ENCODE measurements around the gene CALR3.
"Not testable (repeated sequence)": the region's sequence is repeated elsewhere in the genome, so short reads cannot be mapped to it uniquely, and the experiment has no call there.

Gene CALR3

GRCh38 chr19:16514383-16515019, 18.5 kb upstream of the CALR3 start:
- Histone ChIP-seq H3K27ac (ENCODE audit: low read depth, low read length) (no peak overlapping the region), H4K20me1 (ENCODE audit: low read depth, low read length) (no peaks in the 10 kb centered on the region), H3F3A (ENCODE audit: insufficient read depth) (peaks cover 11% of the 10 kb centered on the region), H3K36me3 (ENCODE audit: low read length) (peaks cover 4% of the 10 kb centered on the region; the same call in 1 of the 2 replicates), H3K4me2 (ENCODE audit: low read depth, low read length, poor library complexity, severe bottlenecking) (no peak overlapping the region), H3K79me2 (ENCODE audit: insufficient read depth, low read length) (no peaks in the 10 kb centered on the region), H2AFZ (ENCODE audit: low read depth, low read length, severe bottlenecking) (no peak overlapping the region), H3K4me3 (ENCODE audit: insufficient read depth, low read length, poor library complexity, severe bottlenecking) (no peak overlapping the region), H3K27me3 (ENCODE audit: low read length) (no peaks in the 10 kb centered on the region), H3K9ac (ENCODE audit: low read length) (no peak overlapping the region), H3K9me3 (ENCODE audit: insufficient read depth, low read length) (no peaks in the 10 kb centered on the region), H3K9me2 (replicated peaks; ENCODE audit: insufficient read depth, low read length) (no peaks in the 10 kb centered on the region)
- TF ChIP-seq EZH2phosphoT487 (conservative IDR thresholded peaks at IDR 0.05; ENCODE audit: low read length): no peak

GRCh38 chr19:16512611-16513010, 16.6 kb upstream of the CALR3 start:
- H3K4me3 ChIP-seq (ENCODE audit: insufficient read depth, low read length, poor library complexity, severe bottlenecking); H3K27me3 ChIP-seq (ENCODE audit: low read length); H3K27ac ChIP-seq (ENCODE audit: low read depth, low read length); H4K20me1 ChIP-seq (ENCODE audit: low read depth, low read length); H3F3A ChIP-seq (ENCODE audit: insufficient read depth); H3K9ac ChIP-seq (ENCODE audit: low read length); H3K9me2 ChIP-seq (replicated peaks; ENCODE audit: insufficient read depth, low read length); H3K4me2 ChIP-seq (ENCODE audit: low read depth, low read length, poor library complexity, severe bottlenecking); H3K36me3 ChIP-seq (ENCODE audit: low read length); H2AFZ ChIP-seq (ENCODE audit: low read depth, low read length, severe bottlenecking); H3K79me2 ChIP-seq (ENCODE audit: insufficient read depth, low read length); H3K9me3 ChIP-seq (ENCODE audit: insufficient read depth, low read length): not testable (repeated sequence)

GRCh38 chr19:16509141-16510061, 13.4 kb upstream of the CALR3 start:
- Histone ChIP-seq H3F3A (ENCODE audit: insufficient read depth) (no peaks in the 10 kb centered on the region), H3K27me3 (ENCODE audit: low read length) (no peaks in the 10 kb centered on the region), H3K9me2 (replicated peaks; ENCODE audit: insufficient read depth, low read length) (no peaks in the 10 kb centered on the region), H3K36me3 (ENCODE audit: low read length) (no peaks in the 10 kb centered on the region), H3K79me2 (ENCODE audit: insufficient read depth, low read length) (no peaks in the 10 kb centered on the region), H3K9ac (ENCODE audit: low read length) (no peak overlapping the region), H2AFZ (ENCODE audit: low read depth, low read length, severe bottlenecking) (no peak overlapping the region), H3K9me3 (ENCODE audit: insufficient read depth, low read length) (no peaks in the 10 kb centered on the region), H3K4me3 (ENCODE audit: insufficient read depth, low read length, poor library complexity, severe bottlenecking) (no peak overlapping the region), H3K4me2 (ENCODE audit: low read depth, low read length, poor library complexity, severe bottlenecking) (no peak overlapping the region), H3K27ac (ENCODE audit: low read depth, low read length) (no peak overlapping the region), H4K20me1 (ENCODE audit: low read depth, low read length) (no peaks in the 10 kb centered on the region)
- TF ChIP-seq EZH2phosphoT487 (conservative IDR thresholded peaks at IDR 0.05; ENCODE audit: low read length): no peak

- no peaks in the 10 kb centered on the region for H3K27me3 ChIP-seq (ENCODE audit: low read length)
- TF ChIP-seq CTCF (IDR thresholded peaks at IDR 0.05; ENCODE audit: insufficient read depth, low read length, poor library complexity, severe bottlenecking): no peak
- TF ChIP-seq EZH2phosphoT487 (conservative IDR thresholded peaks at IDR 0.05; ENCODE audit: low read length): no peak
- no peak overlapping the region for H3K4me2 ChIP-seq (ENCODE audit: low read depth, low read length, poor library complexity, severe bottlenecking)
- H3K9me2 ChIP-seq (replicated peaks; ENCODE audit: insufficient read depth, low read length): no peaks in the 10 kb centered on the region
- no peaks in the 10 kb centered on the region for H3K36me3 ChIP-seq (ENCODE audit: low read length)
- H3K9ac ChIP-seq (ENCODE audit: low read length): no peak overlapping the region
- H3K27ac ChIP-seq (ENCODE audit: low read depth, low read length): no peak overlapping the region
- no peak overlapping the region for H2AFZ ChIP-seq (ENCODE audit: low read depth, low read length, severe bottlenecking)
- H3K4me3 ChIP-seq (ENCODE audit: insufficient read depth, low read length, poor library complexity, severe bottlenecking): no peak overlapping the region
- no peaks in the 10 kb centered on the region for H3F3A ChIP-seq (ENCODE audit: insufficient read depth)
- H3K79me2 ChIP-seq (ENCODE audit: insufficient read depth, low read length): no peaks in the 10 kb centered on the region
- no peaks in the 10 kb centered on the region for H3K9me3 ChIP-seq (ENCODE audit: insufficient read depth, low read length)
- no peaks in the 10 kb centered on the region for H4K20me1 ChIP-seq (ENCODE audit: low read depth, low read length)
Observed at GRCh38 chr19:16508546-16508945, 12.6 kb upstream of the CALR3 start.

All from SU-DHL-6 (cell line).